Mammary epithelial cell (primary cell): ENCODE measurements around the gene FGD6.

Source experiments
- CTCF ChIP-seq, 2 donors: IDR thresholded peaks in 1 of 2; conservative IDR thresholded peaks in 1 of 2; 2 replicates each; pipeline ENCODE4 v1.5.1; 2011 to 2012; ENCODE audit warnings: inconsistent platforms in 2 of 2, low read length in 2 of 2, mild to moderate bottlenecking in 2 of 2, control low read depth in 1 of 2, low read depth in 1 of 2; ENCODE audit not compliant: insufficient read depth in 1 of 2; ENCODE audit errors: extremely low read depth in 1 of 2
- EZH2 ChIP-seq: IDR thresholded peaks from 2 replicates; pipeline ENCODE4 v1.6.1; 2012; ENCODE audit warnings: low read length, inconsistent platforms, borderline replicate concordance

- TF ChIP-seq CTCF (conservative IDR thresholded peaks at IDR 0.05 in 1 of 2, IDR thresholded peaks at IDR 0.05 in 1 of 2; ENCODE audit: extremely low read depth in 1 of 2, insufficient read depth in 1 of 2, low read depth in 1 of 2, low read length in 2 of 2) (no peak), EZH2 (no peak)
Observed at GRCh38 chr12:95244350-95244749, 27.1 kb upstream of the FGD6 start.
